Measurements from ENCODE around the gene KLK14.

KLK14 gene

DNA sequence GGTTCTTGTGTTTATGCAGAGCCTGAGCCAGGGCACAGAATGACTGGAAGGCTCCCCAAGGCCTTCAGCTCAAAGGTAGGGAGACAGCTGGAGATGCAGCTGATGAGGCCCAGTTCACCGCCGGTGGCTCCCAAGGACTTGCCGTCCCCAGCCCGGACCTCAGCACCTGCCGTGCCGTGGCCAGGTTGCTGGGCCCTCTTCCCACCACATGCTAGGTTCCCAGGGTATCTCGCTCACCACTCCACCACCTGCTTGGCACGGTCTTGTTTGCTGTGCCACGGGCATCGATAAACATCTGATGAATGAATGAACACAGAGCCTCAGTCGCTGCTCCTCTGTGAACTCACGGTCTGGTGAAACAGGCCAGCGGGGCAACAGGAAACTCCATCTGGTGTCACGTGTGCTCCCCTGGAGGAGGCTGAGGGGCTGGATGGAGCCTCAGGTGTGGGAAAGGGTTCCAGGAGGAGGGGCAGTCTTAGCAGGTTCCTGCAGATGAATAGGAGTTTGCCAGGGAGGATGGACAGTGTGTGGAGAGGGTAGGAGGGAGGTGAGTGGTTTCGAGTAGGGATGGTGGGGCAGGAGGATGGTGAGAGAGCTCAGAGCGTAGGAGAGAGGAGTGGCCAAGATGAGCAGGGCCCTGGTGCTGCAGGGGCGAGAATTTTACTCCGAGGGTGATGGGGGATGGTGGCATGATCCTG, 3.6 kb upstream of the KLK14 start:
- no peak for DNase-seq (ENCODE audit: low read depth)

- DNase-seq (ENCODE audit: low read depth) = no peak
Observed at GRCh38 chr19:51084505-51084904, 1.8 kb upstream of the KLK14 start.

- no peak for DNase-seq (ENCODE audit: low read depth)
Observed at GRCh38 chr19:51083783-51084182, 1.1 kb upstream of the KLK14 start.

DNA sequence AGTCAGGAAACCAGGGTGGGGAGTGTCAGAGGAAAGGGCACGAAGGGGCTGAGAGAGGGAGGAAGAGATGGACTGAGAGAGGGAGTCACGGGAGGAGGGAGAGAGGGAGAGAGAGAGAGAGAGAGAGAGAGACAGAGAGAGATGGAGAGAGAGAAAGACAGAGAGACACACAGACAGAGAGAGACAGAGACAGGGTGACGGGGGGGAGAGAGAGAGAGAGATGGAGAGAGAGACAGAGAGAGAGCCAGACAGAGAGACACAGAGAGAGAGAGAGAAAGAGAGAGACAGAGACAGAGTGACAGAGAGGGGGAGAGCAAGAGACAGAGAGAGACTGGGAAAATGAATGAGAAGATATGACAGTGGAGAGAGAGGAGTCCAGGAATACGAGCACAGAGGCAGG, 494 bp upstream of the KLK14 start:
- DNase-seq (ENCODE audit: low read depth) = no peak

- DNase-seq (ENCODE audit: low read depth) = no peak
Observed at GRCh38 chr19:51081476-51081875, 1.2 kb downstream of the KLK14 start.

- no peak for DNase-seq (ENCODE audit: low read depth)
Observed at GRCh38 chr19:51079481-51080110, 3.1 kb downstream of the KLK14 start.

GRCh38 chr19:51078731-51079130, 4.0 kb downstream of the KLK14 start:
- DNase-seq (ENCODE audit: low read depth) = no peak

GRCh38 chr19:51078104-51078503, 4.6 kb downstream of the KLK14 start:
- DNase-seq (ENCODE audit: low read depth) = no peak

GRCh38 chr19:51076631-51077213, 6.0 kb downstream of the KLK14 start:
- DNase-seq (ENCODE audit: low read depth) = no peak

- no peak for DNase-seq (ENCODE audit: low read depth)
Observed at GRCh38 chr19:51075998-51076397, 6.7 kb downstream of the KLK14 start.

GRCh38 chr19:51071095-51071405, 11.6 kb downstream of the KLK14 start:
- DNase-seq (ENCODE audit: low read depth) = no peak

GRCh38 chr19:51070334-51071094, 12.2 kb downstream of the KLK14 start:
- no peak for DNase-seq (ENCODE audit: low read depth)

- DNase-seq (ENCODE audit: low read depth) = no peak
Observed at GRCh38 chr19:51066393-51067186, 16.1 kb downstream of the KLK14 start.

DNA sequence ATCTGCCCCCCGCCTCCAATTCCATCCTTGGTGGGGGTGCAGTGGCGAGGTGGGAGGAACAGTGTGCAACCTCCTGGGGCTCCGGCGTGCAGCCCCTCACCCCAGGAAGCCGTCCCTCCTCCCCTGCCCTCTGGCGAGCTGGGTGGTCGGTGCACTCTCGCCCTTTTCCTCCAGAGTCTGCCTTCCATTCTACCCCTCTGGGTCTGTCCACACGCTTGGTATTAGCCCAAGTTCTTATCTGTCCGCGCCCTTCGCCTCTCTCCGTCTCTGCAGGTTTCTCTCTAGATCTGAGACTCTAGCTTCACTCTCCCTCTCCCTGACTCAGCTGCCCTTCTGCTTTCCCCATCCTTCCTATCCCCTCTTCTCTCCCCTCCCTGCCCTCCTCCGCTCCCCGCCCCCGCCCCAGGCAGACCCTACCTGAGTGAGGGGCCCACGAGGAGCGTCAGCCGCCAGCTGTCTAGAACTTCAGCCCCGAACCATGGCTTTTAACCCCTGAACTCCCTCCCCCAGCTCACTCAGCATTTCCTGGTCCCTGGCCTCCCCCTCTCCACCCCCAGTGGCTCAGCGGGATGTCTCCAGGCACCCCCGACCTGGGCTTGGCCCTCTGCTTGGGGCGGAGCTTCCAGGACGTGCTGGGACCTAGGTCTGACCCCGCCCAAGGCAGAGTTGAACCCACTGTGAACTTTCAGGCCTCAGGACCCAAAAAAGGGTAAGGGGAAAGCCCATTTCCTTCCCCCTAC, 17.3 kb downstream of the KLK14 start:
- DNase-seq (ENCODE audit: low read depth) = no peak

- DNase-seq (ENCODE audit: low read depth) = no peak
Observed at GRCh38 chr19:51064534-51065220, 18.0 kb downstream of the KLK14 start, which contains the start of gene KLK13. KLK13 (minus strand) TSS chr19:51065092; CDS start chr19:51065067, 25 bp downstream.

DNA sequence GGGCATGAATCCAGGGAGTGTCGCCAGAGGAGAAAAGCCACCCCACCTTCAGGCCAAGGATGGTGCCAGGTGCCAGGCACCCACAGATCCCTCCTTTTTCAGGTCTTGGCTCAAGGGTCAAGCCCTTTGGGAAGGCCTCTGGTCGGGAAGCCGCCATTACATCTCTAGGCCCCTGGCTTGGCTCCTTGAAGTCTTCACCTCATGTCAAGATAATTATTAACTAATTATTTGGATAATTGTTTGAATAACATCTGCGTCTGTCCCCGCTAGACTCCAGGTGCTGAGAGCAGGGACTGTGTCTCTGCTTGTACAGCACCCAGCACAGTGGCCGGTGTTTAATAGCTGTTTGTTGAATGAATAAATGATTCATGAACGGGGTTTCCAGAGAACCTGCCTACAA, 19.0 kb downstream of the KLK14 start:
- DNase-seq (ENCODE audit: low read depth) = no peak

DNA sequence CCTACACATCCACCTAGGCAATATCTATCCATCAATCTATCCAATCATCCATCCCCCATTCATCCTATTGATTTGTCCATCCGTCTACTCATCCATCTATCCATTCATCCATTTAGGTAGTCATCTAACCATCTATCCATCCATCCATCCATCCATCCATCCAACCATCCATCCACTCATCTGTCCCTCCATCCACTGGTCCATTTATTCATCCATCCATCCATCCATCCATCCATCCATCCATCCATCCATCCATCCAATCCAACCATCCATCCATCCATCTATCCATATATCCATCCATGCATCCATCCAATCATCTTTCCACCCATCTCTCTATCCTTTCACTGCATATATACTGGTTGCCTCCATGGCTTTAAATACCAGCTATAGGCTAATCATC, 21.7 kb downstream of the KLK14 start:
- no peak for DNase-seq (ENCODE audit: low read depth)

GRCh38 chr19:51060336-51060735, 22.4 kb downstream of the KLK14 start:
- DNase-seq (ENCODE audit: low read depth) = no peak

- no peak for DNase-seq (ENCODE audit: low read depth)
Observed at GRCh38 chr19:51059715-51060114, 23.0 kb downstream of the KLK14 start.

DNA sequence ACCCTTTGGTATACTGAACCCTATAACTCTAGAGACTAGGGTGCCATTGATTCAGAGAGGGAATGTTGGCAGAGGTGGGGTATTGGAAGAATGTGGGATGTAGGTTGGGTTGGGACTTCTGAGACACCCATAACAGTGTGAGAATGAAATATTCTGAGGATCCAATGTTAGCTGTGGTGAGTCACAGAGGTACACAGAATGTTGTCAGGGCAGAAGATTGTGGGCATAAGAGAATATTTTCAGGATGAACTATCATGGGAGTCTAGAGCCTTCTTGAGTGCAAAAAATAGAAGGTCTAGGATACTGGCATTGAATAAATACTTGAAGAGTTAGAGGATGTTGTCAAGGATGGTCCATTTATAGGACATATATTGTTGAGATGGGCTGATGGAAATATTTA, 26.8 kb downstream of the KLK14 start:
- DNase-seq (ENCODE audit: low read depth) = no peak

DNA sequence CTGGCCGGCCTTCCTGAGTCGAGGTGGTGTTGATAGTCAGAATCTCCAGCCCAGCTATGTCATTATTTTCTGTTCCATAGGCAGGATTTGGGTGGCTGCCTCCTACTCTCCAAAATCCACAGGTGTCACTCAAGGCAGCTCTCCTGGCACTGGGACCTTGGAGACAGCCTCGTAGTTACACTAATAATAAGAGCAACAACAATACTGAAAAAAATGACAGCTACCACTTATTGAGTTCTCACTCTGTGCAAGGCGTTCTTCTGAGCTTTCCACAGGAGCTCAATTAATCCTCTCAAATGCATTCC, 35.7 kb downstream of the KLK14 start:
- DNase-seq (ENCODE audit: low read depth) = no peak
